Inflammatory macrophage treated with lipopolysaccharide for 1 hour (primary cell): Measurements from ENCODE around the gene TOMM20.

Source experiments
- DNase-seq, 2 donors: peaks; one replicate each; pipeline ENCODE4 v3.0.0-alpha.2; 2020 to 2022

Gene TOMM20

GRCh38 chr1:235133086-235133485 is 4.4 kb upstream of the TOMM20 start:
- DNase-seq, result no peak

- no peak for DNase-seq
These were observed 3.3 kb upstream of the TOMM20 start for GRCh38 chr1:235131961-235132360.

DNA sequence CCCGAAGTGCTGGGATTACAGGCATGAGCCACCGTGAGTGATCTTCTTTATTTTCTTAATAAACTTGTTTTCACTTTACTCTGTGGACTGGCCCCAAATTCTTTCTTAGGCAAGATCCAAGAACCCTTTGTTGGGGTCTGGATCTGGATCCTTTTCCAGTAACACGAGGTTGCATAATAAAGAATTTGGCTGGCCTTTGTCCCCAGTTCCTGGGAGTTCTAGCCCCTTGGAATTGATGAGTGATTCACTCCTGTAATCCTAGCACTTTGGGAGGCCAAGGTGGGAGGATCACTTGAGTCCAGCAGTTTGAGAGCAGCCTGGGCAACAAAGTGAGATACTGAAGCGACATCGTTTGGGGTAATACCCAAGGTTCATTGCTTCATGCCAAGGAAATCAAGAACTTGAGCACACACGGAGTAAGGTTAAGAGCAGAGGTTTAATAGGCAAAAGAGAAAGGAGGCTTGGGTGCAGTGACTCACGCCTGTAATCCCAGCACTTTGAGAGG is 2.2 kb upstream of the TOMM20 start:
- DNase-seq, result no peak

- no peak for DNase-seq
These were observed 1.3 kb upstream of the TOMM20 start for GRCh38 chr1:235129774-235130570.

GRCh38 chr1:235127732-235128455 is 743 bp downstream of the TOMM20 start:
- DNase-seq, result no peak

GRCh38 chr1:235127203-235127602 is 1.4 kb downstream of the TOMM20 start:
- DNase-seq, result no peak

DNA sequence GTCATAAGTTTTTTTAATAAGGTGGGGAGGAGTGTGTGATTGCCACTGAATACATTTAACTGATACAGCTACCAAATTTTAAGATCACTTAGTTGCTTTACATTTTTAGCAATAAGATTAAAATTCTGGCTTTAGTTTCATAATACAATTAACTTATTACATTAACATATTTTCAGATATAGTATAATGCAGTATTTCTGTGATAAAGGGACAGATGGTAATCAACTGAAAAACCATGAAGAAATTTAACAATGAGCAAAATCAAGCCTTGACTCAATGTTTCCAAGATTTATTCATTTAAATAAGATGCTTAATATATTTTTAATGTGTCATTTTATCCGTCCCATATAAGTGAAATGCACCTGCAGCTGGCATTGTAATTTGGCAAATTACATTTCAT is 4.0 kb downstream of the TOMM20 start:
- no peak for DNase-seq

GRCh38 chr1:235124111-235124510 is 4.5 kb downstream of the TOMM20 start:
- DNase-seq, result no peak

DNA sequence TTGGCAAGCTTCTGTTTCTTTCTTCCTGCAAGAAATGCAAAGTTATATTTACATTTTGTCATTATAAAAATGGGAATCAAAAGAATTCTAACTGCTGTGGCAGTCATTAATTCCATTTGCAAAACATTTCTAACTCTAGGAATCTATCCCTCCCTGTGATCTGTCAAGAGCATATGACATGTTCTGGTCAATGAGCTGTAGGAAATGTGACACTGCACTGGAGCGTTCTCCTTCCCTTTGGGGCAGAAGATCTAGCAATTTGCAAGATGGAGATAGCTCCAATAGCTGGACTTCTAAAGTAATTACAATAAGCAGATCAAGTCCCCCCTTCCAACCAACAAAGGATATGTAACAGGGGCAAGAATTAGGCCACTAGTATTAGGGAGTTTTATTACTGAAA is 6.3 kb downstream of the TOMM20 start:
- DNase-seq, result no peak

GRCh38 chr1:235113183-235113917 is 15.3 kb downstream of the TOMM20 start:
- no peak for DNase-seq

DNA sequence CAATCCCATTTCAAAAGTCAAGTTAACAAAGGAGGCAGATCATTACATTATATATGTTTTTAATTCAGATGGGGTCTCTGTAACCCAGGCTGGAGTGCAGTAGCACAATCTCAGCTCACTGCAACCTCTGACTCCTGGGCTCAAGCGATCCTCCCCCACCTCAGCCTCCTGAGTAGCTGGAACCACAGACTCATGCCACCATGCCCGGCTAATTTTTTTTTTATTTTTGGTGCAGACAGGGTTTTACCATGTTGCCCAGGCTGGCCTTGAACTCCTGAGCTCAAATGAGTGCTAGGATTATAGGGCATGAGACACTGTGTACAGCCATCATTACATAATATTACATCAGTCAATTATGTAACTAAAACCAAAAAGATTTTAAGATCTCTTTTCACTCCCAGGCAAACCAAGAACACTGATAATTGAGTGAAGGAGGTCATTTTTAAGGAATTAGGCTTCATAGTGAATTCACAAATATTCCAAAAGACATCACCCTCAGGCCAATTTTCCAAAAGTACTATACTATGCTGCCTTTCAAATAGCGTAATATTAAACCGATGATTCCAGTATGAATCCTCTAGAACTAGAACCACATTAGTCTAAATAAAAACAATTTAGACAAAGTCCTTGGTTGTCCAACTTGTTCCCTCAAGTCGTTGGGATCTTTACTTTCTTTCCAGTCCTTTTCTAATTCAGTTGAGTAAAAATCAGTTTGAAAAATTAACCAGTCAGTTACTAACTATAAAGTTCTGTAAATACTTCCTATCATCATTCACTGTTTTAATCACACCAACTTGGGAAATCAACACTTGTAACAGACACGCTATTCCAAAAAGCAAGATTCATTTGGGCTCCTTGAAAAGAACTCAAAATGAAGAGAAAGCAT is 16.1 kb downstream of the TOMM20 start:
- DNase-seq, result no peak

DNA sequence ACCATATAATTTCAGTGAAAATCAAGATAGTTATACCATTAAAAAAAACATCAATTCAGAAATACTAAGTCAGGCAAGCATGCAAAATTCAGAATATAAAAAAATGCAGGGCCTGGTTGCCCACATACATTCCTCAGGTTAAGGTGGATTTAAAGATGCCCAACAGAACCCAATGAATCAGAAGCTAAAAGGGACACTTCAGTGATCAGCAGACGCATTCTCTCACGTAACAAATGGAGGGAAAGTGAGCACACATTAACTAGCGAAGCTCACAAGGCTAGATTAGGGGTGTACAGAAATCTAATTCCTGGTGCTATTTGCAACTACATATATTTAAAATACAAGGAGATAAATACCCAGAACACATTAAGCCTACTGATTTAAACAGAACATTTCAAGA is 17.5 kb downstream of the TOMM20 start:
- no peak for DNase-seq

DNA sequence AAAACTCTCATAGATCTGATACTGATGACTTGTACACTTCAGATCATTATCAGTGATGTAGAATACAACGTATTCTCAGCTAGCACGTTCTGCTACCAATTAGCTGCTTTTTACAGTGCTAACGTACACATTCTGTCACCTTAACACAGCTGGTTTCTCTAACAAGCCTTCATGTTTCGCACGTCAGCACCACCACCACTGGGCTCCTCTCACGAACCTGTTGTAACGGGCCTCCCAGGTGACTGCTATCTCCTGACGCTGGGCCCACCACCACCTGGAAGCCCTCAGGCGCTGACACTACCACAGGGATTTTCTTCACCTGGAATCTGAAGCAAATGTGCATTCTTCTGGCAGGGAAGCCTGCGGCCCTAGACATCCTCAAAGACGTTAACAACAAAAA is 19.8 kb downstream of the TOMM20 start:
- DNase-seq, result no peak

- DNase-seq, result no peak
These were observed 20.4 kb downstream of the TOMM20 start for GRCh38 chr1:235108185-235108593.

DNA sequence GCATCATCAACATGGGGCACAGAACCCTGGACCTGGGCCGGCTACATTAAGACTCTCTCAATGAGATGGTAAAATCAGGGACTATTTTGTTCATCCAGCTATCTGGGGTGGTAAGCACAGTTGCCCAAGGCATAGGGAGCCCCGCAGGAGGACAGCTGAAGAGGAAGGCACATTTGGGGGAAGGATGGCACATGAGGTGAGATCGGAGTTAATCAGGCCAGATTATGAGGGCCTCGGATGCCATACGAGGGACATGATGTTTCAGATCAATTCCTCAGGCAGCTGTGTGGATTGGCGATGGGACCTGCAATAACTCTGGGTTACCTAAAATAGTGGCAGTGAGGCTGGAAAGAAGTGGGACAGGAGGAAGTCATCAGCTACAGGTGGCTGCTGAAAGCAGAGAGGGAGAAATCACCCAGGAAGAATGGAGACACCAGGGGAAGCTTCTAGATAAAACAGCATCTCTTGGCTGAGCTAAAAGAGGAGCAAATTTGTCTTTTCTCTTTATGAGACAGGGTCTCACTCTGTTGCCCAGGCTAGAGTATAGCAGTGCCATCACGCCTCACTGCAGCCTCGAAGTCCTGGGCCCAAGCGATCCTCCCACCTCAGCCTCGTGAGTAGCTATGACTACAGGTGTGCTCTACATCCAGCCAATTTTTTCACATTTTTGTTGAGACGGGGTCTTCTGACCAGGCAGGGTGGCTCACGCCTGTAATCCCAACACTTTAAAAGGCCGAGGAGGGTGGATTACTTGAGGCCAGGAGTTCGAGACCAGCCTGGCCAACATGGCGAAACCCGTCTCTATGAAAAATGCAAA is 21.1 kb downstream of the TOMM20 start:
- DNase-seq, result no peak

DNA sequence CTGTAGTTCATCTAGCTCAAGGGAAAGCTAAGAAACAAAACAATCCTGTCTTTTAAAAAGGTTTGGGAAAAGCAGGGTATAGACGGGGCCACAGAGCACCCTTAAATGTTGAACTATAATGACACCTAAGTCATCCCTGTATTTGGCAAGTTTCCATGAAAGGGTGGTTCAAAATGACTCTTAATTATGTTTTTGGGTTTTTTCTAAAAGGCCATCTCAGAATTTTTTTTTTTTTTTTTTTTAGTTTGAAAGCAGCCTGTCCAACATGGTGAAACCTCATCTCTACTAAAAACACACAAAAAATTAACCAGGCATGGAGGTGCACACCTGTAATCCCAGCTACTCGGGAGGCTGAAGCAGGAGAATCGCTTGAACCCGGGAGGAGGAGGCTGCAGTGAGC is 22.2 kb downstream of the TOMM20 start:
- DNase-seq, result no peak

- DNase-seq, result no peak
These were observed 23.3 kb downstream of the TOMM20 start for GRCh38 chr1:235105051-235106043.

DNA sequence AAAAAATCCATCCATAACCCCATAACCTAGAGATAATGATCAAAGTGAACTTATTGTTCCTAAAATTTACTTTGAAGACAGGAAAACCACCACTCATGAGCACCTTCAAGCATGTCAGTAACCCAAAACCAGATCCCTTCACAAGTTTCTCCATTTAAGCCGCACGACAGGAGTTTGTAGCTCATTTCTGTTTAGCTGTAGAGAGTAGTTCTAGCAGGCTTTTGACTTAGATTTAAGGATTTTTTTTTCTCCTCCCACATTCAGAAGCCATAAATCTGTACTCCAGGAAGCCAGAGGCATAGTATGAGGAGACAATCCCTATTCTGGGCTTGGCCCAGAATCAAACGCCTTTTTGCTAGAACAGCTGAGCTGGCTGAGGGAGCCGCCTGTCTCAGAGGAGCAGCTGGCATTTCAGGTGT is 25.6 kb downstream of the TOMM20 start:
- no peak for DNase-seq

DNA sequence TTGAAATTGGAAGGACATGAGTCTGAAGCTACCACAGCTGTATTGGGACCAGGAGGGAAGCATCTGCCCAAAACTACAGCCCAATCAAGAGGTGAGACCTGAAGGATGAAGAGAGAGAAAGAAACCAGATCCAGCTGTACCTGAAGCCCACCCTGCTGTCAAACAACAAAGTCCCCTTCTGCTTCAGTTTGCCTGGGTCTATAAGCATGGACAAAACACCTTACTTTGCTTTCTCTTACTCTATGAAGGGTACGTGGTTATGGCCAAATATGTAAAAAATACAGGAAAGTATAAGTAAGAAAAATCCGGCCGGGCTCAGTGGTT is 26.4 kb downstream of the TOMM20 start:
- no peak for DNase-seq

DNA sequence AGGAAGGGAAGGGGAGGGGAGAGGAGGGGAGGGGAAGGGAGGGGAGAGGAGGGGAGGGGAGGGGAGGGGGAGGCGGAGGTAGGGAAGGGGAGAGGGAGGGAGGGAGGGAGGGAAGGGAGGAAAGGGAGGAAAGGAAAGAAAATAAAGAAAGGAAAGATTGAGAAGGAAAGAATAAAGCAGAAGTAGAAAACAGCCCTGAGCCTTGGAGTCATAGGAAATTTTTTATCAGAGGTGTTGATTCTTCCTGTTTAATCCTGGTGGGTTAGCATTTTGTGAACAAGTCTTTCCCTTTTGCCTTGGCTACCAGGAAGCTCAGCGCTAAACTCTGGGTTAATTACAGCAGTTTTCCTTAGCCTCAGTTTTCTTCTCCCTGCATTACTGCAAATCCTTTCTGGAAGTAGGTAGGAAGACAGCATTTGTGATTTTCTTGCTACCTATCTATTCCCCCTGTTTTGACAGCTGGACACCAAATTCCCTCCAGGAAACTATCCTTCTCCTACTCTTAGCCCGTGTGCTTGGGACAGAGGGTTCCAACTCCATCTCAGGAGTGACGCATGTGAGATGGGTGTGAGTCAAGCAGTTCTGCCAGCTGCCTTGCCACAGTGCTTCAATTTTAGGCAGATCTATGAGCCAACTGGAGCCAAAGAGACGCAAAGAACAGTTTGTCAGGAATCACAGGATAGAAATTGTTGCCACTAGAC is 26.9 kb downstream of the TOMM20 start:
- no peak for DNase-seq
